Measurements from ENCODE around the gene MTMR12. TPM values are rescaled to one million over a fixed set of nuclear protein-coding genes. Genes with fewer than 3 reads are reported as not detected.

MTMR12 gene
- total and polyA plus RNA-seq, 11 donors: 3.4 to 28.7 (median 19.4) TPM

- DNase-seq (no peak), ATAC-seq (no peak)
- Histone ChIP-seq H3K36me3 (peaks cover 0 to 50% (median 23%) of the 10 kb centered on the region in 9 donors), H3K4me3 (no peak overlapping the region), H3K27ac (peak overlapping the region in 1 of 12 donors; percentile 30), H3K4me1 (peaks cover 0 to 36% (median 24%) of the 10 kb centered on the region in 12 donors), H3K9me3 (no peaks in the 10 kb centered on the region), H3K27me3 (no peaks in the 10 kb centered on the region)
- intact Hi-C loops (cut with DNase I): no loop called here
- WGBS, 4 donors: 88 to 96% (median 94%) methylated on average over 12 of the region's 12 CpGs
- no peak for TF ChIP-seq CTCF (IDR thresholded peaks at IDR 0.05)
These were observed 83.9 kb downstream of the MTMR12 start for GRCh38 chr5:32228816-32229215.

- no peaks in the 10 kb centered on the region for H3K27me3 ChIP-seq
- H3K4me1 ChIP-seq: peaks cover 0 to 20% (median 6%) of the 10 kb centered on the region in 12 donors
- TF ChIP-seq CTCF (IDR thresholded peaks at IDR 0.05) (no peak), POLR2A (IDR thresholded peaks at IDR 0.05) (no peak)
- no peak overlapping the region for H3K4me3 ChIP-seq
- H3K9me3 ChIP-seq: no peaks in the 10 kb centered on the region
- intact Hi-C loops (cut with DNase I): loop anchor here in 1 of 10 donors (2.0 kb wide), 1 partner anchor 51 kb away; the partner anchor contains the start of gene GOLPH3
- 66 to 72% (median 69%) methylated on average over 5 of the region's 5 CpGs for WGBS, 4 donors
- H3K36me3 ChIP-seq: peaks cover 0 to 37% (median 17%) of the 10 kb centered on the region in 9 donors
- ATAC-seq: peak; percentile 70 to 85 (median 77)
- H3K27ac ChIP-seq: peak overlapping the region in 10 of 12 donors; percentile 6 to 85 (median 56)
- DNase-seq: peak in 1 of 5 donors; percentile 55
These were observed 87.3 kb downstream of the MTMR12 start for GRCh38 chr5:32225445-32225844.

DNA sequence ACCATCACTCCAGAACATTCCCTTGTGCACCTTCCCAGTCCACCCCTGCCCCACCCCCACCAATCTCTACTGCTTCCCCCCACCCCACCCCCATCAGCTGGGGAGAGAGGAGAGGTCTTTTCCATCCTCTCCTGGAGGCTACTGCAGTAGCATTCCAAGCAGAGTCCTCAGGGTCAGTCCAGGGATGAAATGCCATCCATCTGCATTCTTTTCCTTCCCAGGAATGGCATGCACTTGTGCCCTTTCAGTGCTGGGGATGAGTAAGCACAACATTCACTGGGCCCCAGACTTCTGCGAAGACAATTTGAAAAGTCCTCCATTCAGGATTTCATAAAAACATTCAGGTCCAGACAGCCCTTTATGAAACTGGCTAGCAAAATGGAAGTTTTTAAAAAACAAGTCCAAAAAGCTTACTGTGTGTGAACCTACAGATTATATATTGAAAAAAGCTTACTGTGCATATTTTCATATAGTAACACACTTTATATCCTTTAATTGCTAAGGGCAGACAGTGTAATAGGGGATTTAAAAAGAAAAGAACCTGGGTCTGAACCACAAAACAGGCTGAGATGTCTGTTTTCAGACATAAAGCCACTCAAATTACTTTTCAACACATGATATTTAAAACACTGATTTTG, 88.6 kb downstream of the MTMR12 start:
- DNase-seq: no peak

More for the DNA sequence above, 88.6 kb downstream of the MTMR12 start:
- TF ChIP-seq CTCF (IDR thresholded peaks at IDR 0.05): no peak
- TF ChIP-seq POLR2A (IDR thresholded peaks at IDR 0.05): no peak
- intact Hi-C loops (cut with DNase I): loop anchor here in 1 of 10 donors (2.0 kb wide), 1 partner anchor 49 kb away; the partner anchor contains the start of gene GOLPH3
- Histone ChIP-seq H3K9me3 (no peaks in the 10 kb centered on the region), H3K27ac (peak overlapping the region in 9 of 12 donors; percentile 43 to 85 (median 62)), H3K27me3 (no peaks in the 10 kb centered on the region), H3K4me1 (peaks cover 0 to 20% (median 6%) of the 10 kb centered on the region in 12 donors), H3K36me3 (peaks cover 0 to 25% (median 5%) of the 10 kb centered on the region in 9 donors), H3K4me3 (no peak overlapping the region)
- WGBS, 4 donors: 51 to 75% (median 65%) methylated on average over 1 of the region's 1 CpG
- ATAC-seq: peak; percentile 66 to 79 (median 72)
